Measurements from ENCODE around the gene LRRC75A. TPM values are rescaled to one million over a fixed set of nuclear protein-coding genes. Genes with fewer than 3 reads are reported as not detected.

Gene LRRC75A
- polyA plus RNA-seq, 3 donors = 1.0 to 2.4 (median 1.4) TPM

GRCh38 chr17:16492613-16493530 lies 879 bp upstream of the LRRC75A start:
- peak overlapping the region in 2 of 3 experiments; percentile 15 to 72 for H3K4me3 ChIP-seq (replicated peaks in 1 of 3; ENCODE audit: low read depth in 2 of 3, low read length in 3 of 3)

GRCh38 chr17:16491131-16491702 lies 776 bp downstream of the LRRC75A start:
- H3K36me3 ChIP-seq (replicated peaks in 1 of 2; ENCODE audit: control insufficient read depth in 1 of 2, insufficient read depth in 2 of 2, low read length in 2 of 2) = no peaks in the 10 kb centered on the region
- H4K20me1 ChIP-seq (ENCODE audit: insufficient read depth, low read length) = no peaks in the 10 kb centered on the region
- Mint-ChIP-seq H3K4me3 (peak overlapping the region; percentile 74 to 85), H3K4me1 (peaks cover 18% of the 10 kb centered on the region), H3K27me3 (ENCODE audit: low read depth in 3 of 3) (peaks cover 48 to 61% (median 57%) of the 10 kb centered on the region in 3 donors), H3K27ac (no peak overlapping the region), H3K36me3 (peaks cover 0 to 5% of the 10 kb centered on the region in 2 donors), H3K9me3 (peaks cover 0 to 8% (median 0%) of the 10 kb centered on the region in 7 donors)
- H3K79me2 ChIP-seq (ENCODE audit: insufficient read depth, low read length) = no peaks in the 10 kb centered on the region
- H2AFZ ChIP-seq (ENCODE audit: insufficient read depth, low read depth, low read length, poor library complexity, severe bottlenecking) = peak overlapping the region; percentile 65
- DNase-seq = no peak
- peak overlapping the region; percentile 85 for H3K4me2 ChIP-seq (replicated peaks; ENCODE audit: extremely low read depth, low read length, poor library complexity, severe bottlenecking)
- H3K9me3 ChIP-seq (replicated peaks in 1 of 2; ENCODE audit: control insufficient read depth in 1 of 2, insufficient read depth in 1 of 2, low read length in 2 of 2) = no peaks in the 10 kb centered on the region
- peaks cover 6 to 48% of the 10 kb centered on the region in 2 donors for H3K27me3 ChIP-seq (ENCODE audit: control insufficient read depth in 2 of 2, insufficient read depth in 2 of 2, low read length in 2 of 2)
- 6% methylated on average over 26 of the region's 28 CpGs for WGBS (ENCODE audit: insufficient coverage)
- no peak overlapping the region for H3K27ac ChIP-seq (ENCODE audit: low read depth in 1 of 2, low read length in 2 of 2)
- peaks cover 12 to 18% of the 10 kb centered on the region in 2 donors for H3K4me1 ChIP-seq (ENCODE audit: control insufficient read depth in 1 of 2, insufficient read depth in 2 of 2, low read length in 2 of 2)
- H3K4me3 ChIP-seq (replicated peaks in 1 of 3; ENCODE audit: low read depth in 2 of 3, low read length in 3 of 3) = peak overlapping the region; percentile 8 to 72 (median 34)
- H3K9ac ChIP-seq (ENCODE audit: insufficient read depth, low read length, poor library complexity, severe bottlenecking) = peak overlapping the region; percentile 15
- intact Hi-C loops (cut with micrococcal nuclease) = no loop called here
- TF ChIP-seq, protein P1, sequence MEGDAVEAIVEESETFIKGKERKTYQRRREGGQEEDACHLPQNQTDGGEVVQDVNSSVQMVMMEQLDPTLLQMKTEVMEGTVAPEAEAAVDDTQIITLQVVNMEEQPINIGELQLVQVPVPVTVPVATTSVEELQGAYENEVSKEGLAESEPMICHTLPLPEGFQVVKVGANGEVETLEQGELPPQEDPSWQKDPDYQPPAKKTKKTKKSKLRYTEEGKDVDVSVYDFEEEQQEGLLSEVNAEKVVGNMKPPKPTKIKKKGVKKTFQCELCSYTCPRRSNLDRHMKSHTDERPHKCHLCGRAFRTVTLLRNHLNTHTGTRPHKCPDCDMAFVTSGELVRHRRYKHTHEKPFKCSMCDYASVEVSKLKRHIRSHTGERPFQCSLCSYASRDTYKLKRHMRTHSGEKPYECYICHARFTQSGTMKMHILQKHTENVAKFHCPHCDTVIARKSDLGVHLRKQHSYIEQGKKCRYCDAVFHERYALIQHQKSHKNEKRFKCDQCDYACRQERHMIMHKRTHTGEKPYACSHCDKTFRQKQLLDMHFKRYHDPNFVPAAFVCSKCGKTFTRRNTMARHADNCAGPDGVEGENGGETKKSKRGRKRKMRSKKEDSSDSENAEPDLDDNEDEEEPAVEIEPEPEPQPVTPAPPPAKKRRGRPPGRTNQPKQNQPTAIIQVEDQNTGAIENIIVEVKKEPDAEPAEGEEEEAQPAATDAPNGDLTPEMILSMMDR (IDR thresholded peaks at IDR 0.05) = no peak

More at GRCh38 chr17:16492613-16493530, 879 bp upstream of the LRRC75A start:
- DNase-seq = no peak
- peak overlapping the region; percentile 32 for H3K9ac ChIP-seq (ENCODE audit: insufficient read depth, low read length, poor library complexity, severe bottlenecking)
- H3K27ac ChIP-seq (ENCODE audit: low read depth in 1 of 2, low read length in 2 of 2) = no peak overlapping the region
- H3K36me3 ChIP-seq (replicated peaks in 1 of 2; ENCODE audit: control insufficient read depth in 1 of 2, insufficient read depth in 2 of 2, low read length in 2 of 2) = no peaks in the 10 kb centered on the region
- no peaks in the 10 kb centered on the region for H3K79me2 ChIP-seq (ENCODE audit: insufficient read depth, low read length)
- peaks cover 12 to 18% of the 10 kb centered on the region in 2 donors for H3K4me1 ChIP-seq (ENCODE audit: control insufficient read depth in 1 of 2, insufficient read depth in 2 of 2, low read length in 2 of 2)
- peak overlapping the region; percentile 61 for H2AFZ ChIP-seq (ENCODE audit: insufficient read depth, low read depth, low read length, poor library complexity, severe bottlenecking)
- no peak overlapping the region for H3K27ac Mint-ChIP-seq
- H3K4me1 Mint-ChIP-seq = peaks cover 14% of the 10 kb centered on the region
- TF ChIP-seq, protein P1 (IDR thresholded peaks at IDR 0.05) = no peak
- H3K4me2 ChIP-seq (replicated peaks; ENCODE audit: extremely low read depth, low read length, poor library complexity, severe bottlenecking) = peak overlapping the region; percentile 79
- H3K27me3 Mint-ChIP-seq (ENCODE audit: low read depth in 3 of 3) = peaks cover 53 to 67% (median 56%) of the 10 kb centered on the region in 3 donors
- WGBS (ENCODE audit: insufficient coverage) = 85% methylated on average over 24 of the region's 27 CpGs
- intact Hi-C loops (cut with micrococcal nuclease) = no loop called here
- H3K9me3 Mint-ChIP-seq = peaks cover 0 to 8% (median 0%) of the 10 kb centered on the region in 7 donors
- peaks cover 6 to 54% of the 10 kb centered on the region in 2 donors for H3K27me3 ChIP-seq (ENCODE audit: control insufficient read depth in 2 of 2, insufficient read depth in 2 of 2, low read length in 2 of 2)
- peak overlapping the region; percentile 76 to 85 for H3K4me3 Mint-ChIP-seq
- H4K20me1 ChIP-seq (ENCODE audit: insufficient read depth, low read length) = no peaks in the 10 kb centered on the region
- H3K9me3 ChIP-seq (replicated peaks in 1 of 2; ENCODE audit: control insufficient read depth in 1 of 2, insufficient read depth in 1 of 2, low read length in 2 of 2) = no peaks in the 10 kb centered on the region
- peaks cover 0 to 5% of the 10 kb centered on the region in 2 donors for H3K36me3 Mint-ChIP-seq
